GM12878 (cell line): Measurements from ENCODE around the gene SYNGR3. TPM values are rescaled to one million over a fixed set of nuclear protein-coding genes. Genes with fewer than 3 reads are reported as not detected.

Source experiments
- ATAC-seq: fragments of 200-7000 bp; cut with Tn5 transposase; 3 replicates; pipeline ENCODE4 v1.9.1; 2020; ENCODE audit warnings: mild to moderate bottlenecking, moderate library complexity
- BruUV-seq: library from RNA; stranded (reverse); fragments of 400-500 nt; replicated peaks from 2 replicates; lab custom pipeline; 2021; lab: Mats Ljungman, UMichigan
- CTCF ChIA-PET: fragments of 300-600 bp; sonication (Branson Sonifier 250); formaldehyde crosslinking; extraction: SDS; loops from one replicate; lab custom pipeline; 2021; ENCODE audit warnings: inconsistent platforms; lab: Yijun Ruan, JAX
- POLR2A ChIA-PET: fragments of 350-600 bp; formaldehyde crosslinking; extraction: SDS; loops from one replicate; lab custom pipeline; 2021; ENCODE audit warnings: inconsistent platforms; lab: Charles Lee
- RAD21 ChIA-PET: fragments of 300-600 bp; sonication (Branson Sonifier 250); formaldehyde crosslinking; loops from one replicate; lab custom pipeline; 2023; ENCODE audit warnings: antibody characterized with exemption; ENCODE audit not compliant: unreplicated experiment; lab: Charles Lee
- SMC1A ChIA-PET: fragments of 300-600 bp; sonication (Branson Sonifier 250); formaldehyde crosslinking; loops from one replicate; lab custom pipeline; 2023; ENCODE audit not compliant: unreplicated experiment, uncharacterized antibody; lab: Charles Lee
- DNase-seq: peaks from one replicate; pipeline ENCODE4 v3.0.0-alpha.2; 2011; ENCODE audit warnings: low read depth, low spot score
- FAIRE-seq: peaks from 3 replicates; lab custom pipeline; 2011; peaks lifted over from hg19 to GRCh38; lab: Jason Lieb, UNC
- H2AFZ ChIP-seq: 2 replicates; pipeline ENCODE4 v1.6.0; 2011; ENCODE audit warnings: low read depth, low read length, control low read depth; ENCODE audit not compliant: control insufficient read depth
- H3K27ac ChIP-seq: 2 replicates; pipeline ENCODE4 v1.5.1; 2011; ENCODE audit warnings: control low read depth; ENCODE audit not compliant: control insufficient read depth, insufficient read depth
- H3K27me3 ChIP-seq, 2 experiments: replicated peaks in 1 of 2; 2 replicates each; pipeline versions ENCODE4 v1.6.0 to v1.6.1; 2011; ENCODE audit warnings: low read length in 1 of 2; ENCODE audit not compliant: control insufficient read depth in 2 of 2, insufficient read depth in 2 of 2
- H3K36me3 ChIP-seq, 2 experiments: 2 replicates each; pipeline ENCODE4 v1.5.1; 2011; ENCODE audit warnings: low read length in 1 of 2; ENCODE audit not compliant: control insufficient read depth in 2 of 2, insufficient read depth in 2 of 2
- H3K4me1 ChIP-seq: 2 replicates; pipeline ENCODE4 v1.6.1; 2011; ENCODE audit warnings: mild to moderate bottlenecking, low read length, moderate library complexity, mixed read lengths; ENCODE audit not compliant: control insufficient read depth, insufficient read depth
- H3K4me2 ChIP-seq: 2 replicates; pipeline ENCODE4 v1.6.0; 2011; ENCODE audit warnings: control low read depth; ENCODE audit not compliant: control insufficient read depth, insufficient read depth
- H3K4me3 ChIP-seq: fragments of 200-600 bp; sonication (generic); 2 replicates; pipeline ENCODE4 v1.5.1; 2016
- H3K79me2 ChIP-seq: 2 replicates; pipeline ENCODE4 v1.6.0; 2011; ENCODE audit warnings: low read length; ENCODE audit not compliant: control insufficient read depth, insufficient read depth
- H3K9ac ChIP-seq: 2 replicates; pipeline ENCODE4 v1.8.0; 2011; ENCODE audit warnings: low read length, control low read depth, mixed read lengths; ENCODE audit not compliant: control insufficient read depth, insufficient read depth
- H3K9me3 ChIP-seq: replicated peaks from 3 replicates; pipeline ENCODE4 v1.5.1; 2011; ENCODE audit warnings: mild to moderate bottlenecking, low read length; ENCODE audit not compliant: control insufficient read depth, insufficient read depth
- H4K20me1 ChIP-seq: 2 replicates; pipeline ENCODE4 v1.6.0; 2011; ENCODE audit not compliant: control insufficient read depth, insufficient read depth
- BMI1 ChIP-seq: fragments of 450-650 bp; IDR thresholded peaks from 2 replicates; pipeline ENCODE4 v1.6.1; 2016; ENCODE audit warnings: mild to moderate bottlenecking, moderate library complexity, borderline replicate concordance
- CHD2 ChIP-seq: IDR thresholded peaks from 2 replicates; pipeline ENCODE4 v1.6.1; 2011; ENCODE audit warnings: low read depth, low read length, improper control_type of control experiment, borderline replicate concordance
- CREM ChIP-seq: IDR thresholded peaks from 2 replicates; pipeline ENCODE4 v1.6.1; 2014; ENCODE audit warnings: antibody characterized with exemption, low read depth
- ETV6 ChIP-seq, 2 experiments: fragments of 450-650 bp in 1 of 2; IDR thresholded peaks in 1 of 2; conservative IDR thresholded peaks in 1 of 2; 2 replicates each; pipeline ENCODE4 v1.6.1; 2014; ENCODE audit warnings: antibody characterized with exemption in 1 of 2, borderline replicate concordance in 1 of 2, low read depth in 1 of 2, mild to moderate bottlenecking in 1 of 2, moderate library complexity in 1 of 2
- MEF2A ChIP-seq: IDR thresholded peaks from 2 replicates; pipeline ENCODE4 v1.6.1; 2011; ENCODE audit warnings: low read depth, mild to moderate bottlenecking, low read length, moderate library complexity; ENCODE audit not compliant: insufficient read depth
- MLLT1 ChIP-seq: fragments of 450-650 bp; IDR thresholded peaks from 2 replicates; pipeline ENCODE4 v1.6.1; 2016; ENCODE audit warnings: mild to moderate bottlenecking
- MTA2 ChIP-seq: fragments of 450-650 bp; IDR thresholded peaks from 2 replicates; pipeline ENCODE4 v1.6.1; 2016; ENCODE audit warnings: low read depth, mild to moderate bottlenecking, moderate library complexity
- MYC ChIP-seq: IDR thresholded peaks from 2 replicates; pipeline ENCODE4 v1.6.1; 2011; ENCODE audit warnings: mild to moderate bottlenecking, low read length, moderate library complexity, inconsistent platforms; ENCODE audit not compliant: insufficient read depth, insufficient replicate concordance, insufficient read length, severe bottlenecking
- NBN ChIP-seq: fragments of 450-650 bp; IDR thresholded peaks from 2 replicates; pipeline ENCODE4 v1.6.1; 2016
- NFYA ChIP-seq: IDR thresholded peaks from 2 replicates; pipeline ENCODE4 v1.6.1; 2011; ENCODE audit warnings: low read depth, mild to moderate bottlenecking, low read length, improper control_type of control experiment, borderline replicate concordance
- NFYB ChIP-seq: IDR thresholded peaks from 2 replicates; pipeline ENCODE4 v1.6.1; 2011; ENCODE audit warnings: low read depth, mild to moderate bottlenecking, low read length, improper control_type of control experiment, moderate library complexity; ENCODE audit not compliant: insufficient read depth
- NR2F1 ChIP-seq: fragments of 450-650 bp; conservative IDR thresholded peaks from 2 replicates; pipeline ENCODE4 v1.6.1; 2017; ENCODE audit warnings: mild to moderate bottlenecking
- POLR2AphosphoS5 ChIP-seq: IDR thresholded peaks from 2 replicates; pipeline ENCODE4 v1.6.1; 2011; ENCODE audit warnings: mild to moderate bottlenecking, low read length, inconsistent platforms
- RCOR1 ChIP-seq: conservative IDR thresholded peaks from 2 replicates; pipeline ENCODE4 v1.6.1; 2012; ENCODE audit warnings: low read depth, low read length, improper control_type of control experiment
- SIN3A ChIP-seq: IDR thresholded peaks from 2 replicates; pipeline ENCODE4 v1.6.1; 2012; ENCODE audit warnings: low read depth, low read length, improper control_type of control experiment
- SREBF1 ChIP-seq: IDR thresholded peaks from 2 replicates; pipeline ENCODE4 v1.6.1; 2012; ENCODE audit warnings: mild to moderate bottlenecking, low read length
- SRF ChIP-seq, 2 experiments: IDR thresholded peaks; 2 replicates each; pipeline ENCODE4 v1.6.1; 2011; ENCODE audit warnings: low read depth in 2 of 2, low read length in 2 of 2, mild to moderate bottlenecking in 1 of 2, moderate library complexity in 1 of 2
- TARDBP ChIP-seq: IDR thresholded peaks from 2 replicates; pipeline ENCODE4 v1.6.1; 2016; ENCODE audit warnings: borderline replicate concordance
- YBX1 ChIP-seq: fragments of 450-650 bp; IDR thresholded peaks from 2 replicates; pipeline ENCODE4 v1.6.1; 2016; ENCODE audit warnings: antibody characterized with exemption
- YY1 ChIP-seq: IDR thresholded peaks from 2 replicates; pipeline ENCODE4 v1.6.1; 2011; ENCODE audit warnings: low read depth, mild to moderate bottlenecking, low read length
- ZSCAN29 ChIP-seq: fragments of 450-650 bp; IDR thresholded peaks from 2 replicates; pipeline ENCODE4 v1.6.1; 2017; ENCODE audit warnings: mild to moderate bottlenecking, moderate library complexity
- ZZZ3 ChIP-seq: IDR thresholded peaks from 2 replicates; pipeline ENCODE4 v1.6.1; 2011; ENCODE audit warnings: low read depth; ENCODE audit not compliant: control insufficient read depth, insufficient read length
- WGBS: methylation state at CpG from one replicate; pipeline ENCODE4 v1.1.6; 2016; ENCODE audit warnings: low lambda C conversion rate; ENCODE audit not compliant: insufficient replicate concordance, insufficient coverage; ENCODE audit errors: missing lambda C conversion rate; 5-methylcytosine and 5-hydroxymethylcytosine counted together
- in situ Hi-C: fragments of 300-500 bp; cut with MboI; formaldehyde crosslinking; loops from 9 replicates; pipeline ENCODE4 v1.14.3; 2018; ENCODE audit warnings: mixed read lengths
- intact Hi-C: fragments of 100-400 bp; cut with micrococcal nuclease; formaldehyde crosslinking; loops from one replicate; pipeline ENCODE4 v1.14.2; 2022; ENCODE audit not compliant: unreplicated experiment
- polyA plus RNA-seq, 11 experiments: library from polyadenylated mRNA; depleted of rRNA in 4 of 11; unstranded in 6 of 11; stranded (reverse) in 5 of 11; fragments of >200 nt; fragmentation: Nextera tagmentation in 4 of 11; fragmentation: Illumina TruSeq in 1 of 11; extraction: Ambion mirVana in 4 of 11; extraction: Trizol in 1 of 11; gene quantifications; 1 replicate in 1 of 11; 2 replicates in 10 of 11; pipeline versions ENCODE4 v1.2.1 to v1.2.3, GENCODE V29; 2011 to 2016; ENCODE audit warnings: inconsistent platforms in 2 of 11, missing spikeins in 2 of 11, low read depth in 1 of 11
- total RNA-seq, 4 experiments: library from RNA; depleted of rRNA in 3 of 4; stranded (reverse); fragments of >200 nt in 3 of 4; fragmentation: Illumina TruSeq in 1 of 4; extraction: Trizol in 1 of 4; gene quantifications; 2 replicates each; pipeline versions ENCODE4 v1.2.1 to v1.2.3, GENCODE V29; 2013 to 2021

Gene SYNGR3
- total and polyA plus RNA-seq, 10 of the 15 experiments (the other 5 are each of a cell fraction or from before 2014, with no cell fraction given) = 1.2 to 18.1 (median 6.6) TPM

- BruUV-seq = no TSS peak
- Histone ChIP-seq H3K27me3 (no peaks in the 10 kb centered on the region), H4K20me1 (peaks cover 6% of the 10 kb centered on the region; the same call in 1 of the 2 replicates), H3K4me2 (peak overlapping the region; percentile 83), H3K9ac (peak overlapping the region; percentile 99), H3K36me3 (peaks cover 11 to 13% of the 10 kb centered on the region in 2 experiments; a peak in 3 of 4 replicates), H3K27ac (peak overlapping the region; percentile 90), H3K4me3 (peak overlapping the region; percentile 98), H3K79me2 (peaks cover 67% of the 10 kb centered on the region), H2AFZ (no peak overlapping the region), H3K9me3 (no peaks in the 10 kb centered on the region), H3K4me1 (peaks cover 16% of the 10 kb centered on the region)
- intact Hi-C loops = no loop called here
- in situ Hi-C loops = no loop called here
- ATAC-seq (peak; percentile 5), DNase-seq (no peak), FAIRE-seq (no peak)
- POLR2A ChIA-PET = interaction anchor here (0.6 to 3.3 kb wide), 17 partner anchors 8 to 305 kb away, joined by 3 to 25 read pairs (median 7); partner anchors contain the start of genes MSRB1, NOXO1, NUBP2 and SPSB3
- RAD21 ChIA-PET = interaction anchor here (0.6 to 1.9 kb wide), 6 partner anchors 18 to 1195 kb away, joined by 3 to 7 read pairs (median 3); partner anchors contain the start of genes NOXO1, NUBP2 and SPSB3
- WGBS = under 1% methylated on average over 28 of the region's 44 CpGs
- CTCF ChIA-PET = interaction anchor here (0.6 to 1.2 kb wide), 3 partner anchors 27 to 287 kb away, joined by 3 read pairs; partner anchors contain the start of gene ECI1
- SMC1A ChIA-PET = interaction anchor here (1.0 to 1.7 kb wide), 2 partner anchors 18 to 21 kb away, joined by 5 to 7 read pairs; partner anchors contain the start of genes MSRB1 and NOXO1
- TF ChIP-seq ZZZ3 (no peak), CHD2 (no peak), CREM (no peak), NFYB (no peak), NFYA (no peak), RCOR1 (no peak), ETV6 (conservative IDR thresholded peaks at IDR 0.05 in 1 of 2, IDR thresholded peaks at IDR 0.05 in 1 of 2; ENCODE audit: borderline replicate concordance in 1 of 2, low read depth in 1 of 2) (no peak), YY1 (no peak), SIN3A (peak; percentile 72; the same call in 1 of the 2 replicates), TARDBP (no peak), ZSCAN29 (no peak), SREBF1 (no peak), NR2F1 (peak; percentile 49; the same call in 1 of the 2 replicates), MLLT1 (peak; percentile 28; the same call in 1 of the 2 replicates), BMI1 (no peak), NBN (no peak), MYC (no peak), MEF2A (no peak), POLR2AphosphoS5 (peak; percentile 83), YBX1 (no peak), SRF (IDR thresholded peaks at IDR 0.05; ENCODE audit: low read depth in 2 of 2, low read length in 2 of 2) (no peak), MTA2 (no peak)
Observed at GRCh38 chr16:1963806-1964505, 25.8 kb upstream of the SYNGR3 start.
